T-helper 2 cell treated with Interferon-gamma antibody and Interleukin-4, amounts not matched to agents 100 ng/mL and 5 ng/mL, for 36 hours (primary cell): ENCODE data around the gene MEP1A. TPM values are rescaled to one million over a fixed set of nuclear protein-coding genes. Genes with fewer than 3 reads are reported as not detected.
"Not testable (repeated sequence)": the region's sequence is repeated elsewhere in the genome, so short reads cannot be mapped to it uniquely, and the experiment has no call there.

ENCODE experiments used
- intact Hi-C: fragments of 100-400 bp; cut with micrococcal nuclease; formaldehyde crosslinking; loops from one replicate; pipeline ENCODE4 v1.15.1; 2023
- total RNA-seq: library from RNA; stranded (reverse); gene quantifications from 2 replicates; pipeline ENCODE4 v1.2.3, GENCODE V29; 2022

The MEP1A gene
- total RNA-seq: not detected in 2 replicates

- intact Hi-C loops: no loop called here
Observed at GRCh38 chr6:46793138-46793537, at the start of gene MEP1A. Gene MEP1A (plus strand): TSS chr6:46793389. CDS start chr6:46793399, 10 bp downstream.

GRCh38 chr6:46743425-46744158 is 49.6 kb upstream of the MEP1A start:
- intact Hi-C loops: no loop called here

DNA sequence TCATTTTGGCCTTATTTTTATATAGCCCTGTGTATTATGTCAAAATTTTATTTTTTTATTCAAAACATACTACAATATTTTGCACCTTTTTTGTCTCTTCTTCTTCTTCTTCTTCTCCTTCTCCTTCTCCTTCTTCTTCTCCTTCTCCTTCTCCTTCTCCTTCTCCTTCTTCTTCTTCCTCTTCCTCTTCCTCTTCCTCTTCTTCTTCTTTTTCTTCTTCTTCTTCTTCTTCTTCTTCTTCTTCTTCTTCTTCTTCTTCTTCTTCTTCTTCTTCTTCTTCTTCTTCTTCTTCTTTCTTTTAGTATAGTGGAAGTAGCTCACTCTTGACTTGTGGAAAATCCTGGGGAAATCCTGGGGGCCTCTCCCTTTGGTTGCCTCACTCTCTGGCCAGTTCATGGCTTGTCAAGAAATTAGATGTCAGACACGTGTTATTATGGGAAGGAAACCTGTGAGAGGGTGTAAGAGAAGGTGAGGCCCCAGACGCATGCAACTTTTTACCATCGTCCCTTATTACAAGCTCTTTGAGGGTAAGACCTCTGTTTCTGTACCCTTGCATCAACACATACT is 48.9 kb upstream of the MEP1A start:
- intact Hi-C loops: not testable (repeated sequence)

- intact Hi-C loops: no loop called here
Observed at GRCh38 chr6:46745973-46746372, 47.2 kb upstream of the MEP1A start.

GRCh38 chr6:46746696-46747095 is 46.5 kb upstream of the MEP1A start, which contains the start of gene ANKRD66:
Gene ANKRD66 (plus strand): TSS chr6:46746933. CDS start chr6:46751949, 5,016 bp downstream.
- intact Hi-C loops: no loop called here

GRCh38 chr6:46748940-46749503 is 44.2 kb upstream of the MEP1A start:
- intact Hi-C loops: no loop called here

GRCh38 chr6:46749731-46750130 is 43.5 kb upstream of the MEP1A start:
- intact Hi-C loops: no loop called here

- intact Hi-C loops: no loop called here
Observed at GRCh38 chr6:46751658-46752057, 41.5 kb upstream of the MEP1A start.

- intact Hi-C loops: no loop called here
Observed at GRCh38 chr6:46755865-46756264, 37.3 kb upstream of the MEP1A start.

DNA sequence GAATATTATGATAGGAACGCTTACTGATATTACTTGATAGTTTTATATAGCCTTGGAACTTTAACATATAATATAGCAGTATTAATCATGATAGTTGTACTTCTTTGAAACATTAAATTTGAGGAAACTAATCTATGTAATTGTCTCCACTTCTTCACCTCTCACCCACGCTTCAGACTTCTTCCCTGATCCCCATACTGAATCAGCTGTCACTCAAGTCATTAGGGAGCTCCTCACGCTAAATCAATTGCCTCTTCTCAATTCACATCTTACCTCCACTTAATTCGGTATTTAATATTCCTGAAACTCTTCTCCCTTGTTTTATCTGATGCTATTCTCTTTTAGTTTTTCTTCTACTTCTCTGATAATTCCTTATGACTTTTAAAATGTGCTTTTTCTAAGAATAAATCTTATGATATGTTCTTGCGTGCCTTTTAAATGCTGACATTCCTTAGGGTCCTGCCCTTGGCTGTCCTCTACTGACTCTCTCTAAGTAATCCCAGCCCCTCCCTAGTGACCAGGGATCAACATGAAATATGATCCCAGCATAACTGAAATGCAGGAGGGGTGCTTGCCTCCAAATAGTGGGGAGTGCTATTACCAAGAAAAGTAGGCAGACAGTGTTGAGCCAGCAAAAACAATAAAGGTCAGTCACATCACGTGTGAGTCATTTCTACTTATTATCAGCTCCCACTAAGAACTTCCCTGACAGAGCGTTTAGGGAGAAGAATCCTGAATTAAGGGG is 36.5 kb upstream of the MEP1A start:
- intact Hi-C loops: no loop called here

DNA sequence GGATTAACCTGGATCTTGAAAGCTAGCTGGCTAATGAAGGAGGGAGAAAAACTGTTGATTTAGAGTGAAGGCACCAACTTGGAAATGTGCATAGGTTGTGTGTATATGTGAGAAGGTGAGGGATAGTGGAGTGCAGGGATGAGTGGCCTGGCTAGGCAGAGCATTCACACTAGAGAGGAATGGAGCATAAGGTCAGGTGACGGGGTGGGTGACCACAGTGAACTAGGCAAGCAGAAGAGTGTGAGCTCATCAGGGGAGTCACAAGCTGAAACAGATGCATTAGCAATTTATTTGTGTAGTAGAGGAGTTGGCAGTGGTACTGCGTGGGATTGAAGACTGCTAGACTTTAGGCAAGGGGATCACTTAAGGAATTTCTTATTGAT is 36.0 kb upstream of the MEP1A start:
- intact Hi-C loops: no loop called here

DNA sequence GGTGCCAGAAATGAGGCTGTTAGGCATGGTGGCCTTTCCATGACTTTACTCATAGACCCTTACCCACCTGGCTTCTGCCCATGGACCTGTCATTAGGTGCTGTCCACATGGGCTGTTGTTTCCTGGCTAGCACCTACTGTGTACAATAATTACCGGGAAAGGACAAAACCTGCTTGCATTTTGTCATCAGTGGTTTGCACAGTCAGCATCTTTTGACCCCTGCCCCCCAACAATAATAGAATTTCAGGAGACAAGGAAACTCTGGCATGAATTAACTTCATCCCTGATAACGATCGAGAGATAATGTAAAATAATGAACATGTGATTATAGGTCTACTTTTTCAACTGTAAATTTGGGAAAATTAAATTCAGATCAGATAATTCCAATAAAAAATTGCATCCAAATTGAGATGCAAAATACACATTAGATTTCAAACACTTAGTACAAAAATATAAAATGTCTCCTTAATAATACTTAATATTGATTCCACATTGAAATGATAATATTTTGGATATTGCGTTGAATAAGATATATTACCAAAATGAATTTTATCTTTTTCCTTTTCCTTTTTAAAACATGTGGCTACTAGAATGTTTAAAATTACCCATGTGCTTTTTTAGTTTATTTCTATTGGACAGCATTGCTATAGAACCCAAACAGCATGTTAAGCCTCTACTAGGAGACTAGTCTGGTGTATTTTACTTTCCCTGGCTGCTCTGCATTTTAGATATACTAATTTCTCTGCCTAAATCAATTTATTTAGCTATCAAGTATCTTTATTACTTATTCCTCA is 34.0 kb upstream of the MEP1A start:
- intact Hi-C loops: no loop called here

DNA sequence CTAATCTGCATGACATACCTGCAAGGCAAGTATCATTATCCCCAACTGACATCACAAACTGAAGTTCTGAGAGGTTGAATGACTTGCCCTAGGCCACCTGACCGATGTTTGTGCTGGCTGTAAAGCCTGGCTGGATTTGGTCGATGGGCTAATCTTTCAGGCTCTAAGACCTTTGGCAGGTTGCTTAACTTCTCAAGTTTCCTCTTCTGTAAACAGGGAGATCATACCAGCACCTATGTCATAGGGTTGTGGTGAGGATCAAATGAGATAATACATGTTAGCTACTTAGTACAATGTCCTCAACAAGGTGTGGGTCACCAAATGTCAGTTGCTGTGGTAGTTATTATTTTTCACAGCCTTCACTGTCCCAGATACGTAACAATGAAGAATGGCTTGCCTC is 32.3 kb upstream of the MEP1A start:
- intact Hi-C loops: no loop called here

GRCh38 chr6:46763466-46763865 is 29.7 kb upstream of the MEP1A start:
- intact Hi-C loops: no loop called here

- intact Hi-C loops: not testable (repeated sequence)
Observed at GRCh38 chr6:46764280-46764679, 28.9 kb upstream of the MEP1A start.

- intact Hi-C loops: no loop called here
Observed at GRCh38 chr6:46764961-46765360, 28.2 kb upstream of the MEP1A start.

GRCh38 chr6:46772016-46772415 is 21.2 kb upstream of the MEP1A start:
- intact Hi-C loops: no loop called here

DNA sequence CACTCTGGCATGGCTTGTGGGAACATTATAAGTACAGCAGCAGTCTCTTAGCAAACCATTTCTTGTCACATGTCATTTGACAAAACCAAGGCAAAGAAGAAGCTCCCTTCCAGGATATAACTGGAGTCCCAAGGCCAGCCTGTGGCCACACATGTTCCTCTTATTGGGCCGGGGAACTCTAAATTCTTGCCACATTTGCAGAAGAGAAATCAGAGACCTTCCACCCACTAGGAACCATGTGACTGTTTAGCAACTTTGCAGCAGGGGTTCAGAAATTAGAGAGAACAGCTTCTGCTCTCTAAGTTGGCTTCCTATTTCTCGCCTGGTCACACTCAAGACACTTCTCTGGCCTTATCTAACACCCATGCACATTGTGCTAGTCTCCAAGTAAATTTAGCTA is 20.4 kb upstream of the MEP1A start:
- intact Hi-C loops: no loop called here

DNA sequence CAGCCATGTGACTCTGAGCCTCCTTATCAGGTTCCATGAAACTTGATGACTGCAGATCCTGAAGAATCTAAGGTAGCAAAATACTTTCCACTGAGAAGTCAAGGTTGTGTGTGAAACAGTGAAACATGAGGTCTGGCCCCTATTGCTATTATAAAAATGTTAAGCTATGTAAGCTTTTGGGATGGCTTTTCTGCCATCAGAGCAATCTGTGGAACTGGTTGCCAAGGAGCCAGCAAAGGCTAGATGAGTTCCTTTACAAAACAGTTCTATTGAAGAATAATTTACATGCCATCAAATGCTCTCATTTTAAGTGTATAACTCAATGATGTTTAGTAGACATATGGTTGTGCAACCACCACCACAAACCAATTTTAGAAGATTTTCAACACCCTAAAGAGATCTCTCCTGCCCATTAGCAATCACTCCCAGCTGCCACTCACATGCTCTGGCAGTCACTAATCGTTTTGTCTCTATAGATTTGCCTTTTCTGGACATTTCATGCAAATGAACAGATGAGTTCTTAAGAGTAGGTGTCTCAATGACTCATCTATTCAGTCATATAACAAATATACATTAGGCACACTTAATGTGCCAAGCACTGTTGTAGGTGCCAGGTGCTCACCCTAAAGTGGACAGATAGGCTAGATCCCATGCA is 19.9 kb upstream of the MEP1A start:
- intact Hi-C loops: no loop called here

- intact Hi-C loops: not testable (repeated sequence)
Observed at GRCh38 chr6:46774736-46775135, 18.5 kb upstream of the MEP1A start.
